Measurements from ENCODE around the gene DOCK3.

- TF ChIP-seq, protein P1, sequence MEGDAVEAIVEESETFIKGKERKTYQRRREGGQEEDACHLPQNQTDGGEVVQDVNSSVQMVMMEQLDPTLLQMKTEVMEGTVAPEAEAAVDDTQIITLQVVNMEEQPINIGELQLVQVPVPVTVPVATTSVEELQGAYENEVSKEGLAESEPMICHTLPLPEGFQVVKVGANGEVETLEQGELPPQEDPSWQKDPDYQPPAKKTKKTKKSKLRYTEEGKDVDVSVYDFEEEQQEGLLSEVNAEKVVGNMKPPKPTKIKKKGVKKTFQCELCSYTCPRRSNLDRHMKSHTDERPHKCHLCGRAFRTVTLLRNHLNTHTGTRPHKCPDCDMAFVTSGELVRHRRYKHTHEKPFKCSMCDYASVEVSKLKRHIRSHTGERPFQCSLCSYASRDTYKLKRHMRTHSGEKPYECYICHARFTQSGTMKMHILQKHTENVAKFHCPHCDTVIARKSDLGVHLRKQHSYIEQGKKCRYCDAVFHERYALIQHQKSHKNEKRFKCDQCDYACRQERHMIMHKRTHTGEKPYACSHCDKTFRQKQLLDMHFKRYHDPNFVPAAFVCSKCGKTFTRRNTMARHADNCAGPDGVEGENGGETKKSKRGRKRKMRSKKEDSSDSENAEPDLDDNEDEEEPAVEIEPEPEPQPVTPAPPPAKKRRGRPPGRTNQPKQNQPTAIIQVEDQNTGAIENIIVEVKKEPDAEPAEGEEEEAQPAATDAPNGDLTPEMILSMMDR (IDR thresholded peaks at IDR 0.05): no peak
- TF ChIP-seq HOXB5 (CRISPR knock-in tag; IDR thresholded peaks at IDR 0.05): no peak
- TF ChIP-seq SMC3 (IDR thresholded peaks at IDR 0.05): no peak
- TF ChIP-seq JUNB (IDR thresholded peaks at IDR 0.05): no peak
- TF ChIP-seq, protein P2, sequence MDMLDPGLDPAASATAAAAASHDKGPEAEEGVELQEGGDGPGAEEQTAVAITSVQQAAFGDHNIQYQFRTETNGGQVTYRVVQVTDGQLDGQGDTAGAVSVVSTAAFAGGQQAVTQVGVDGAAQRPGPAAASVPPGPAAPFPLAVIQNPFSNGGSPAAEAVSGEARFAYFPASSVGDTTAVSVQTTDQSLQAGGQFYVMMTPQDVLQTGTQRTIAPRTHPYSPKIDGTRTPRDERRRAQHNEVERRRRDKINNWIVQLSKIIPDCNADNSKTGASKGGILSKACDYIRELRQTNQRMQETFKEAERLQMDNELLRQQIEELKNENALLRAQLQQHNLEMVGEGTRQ (IDR thresholded peaks at IDR 0.05): no peak
- no peak for TF ChIP-seq EP300 (IDR thresholded peaks at IDR 0.05)
- no peak for TF ChIP-seq HDAC2 (IDR thresholded peaks at IDR 0.05)
- TF ChIP-seq ELK1 (IDR thresholded peaks at IDR 0.05; ENCODE audit: low read depth, low read length): no peak
These were observed 145.2 kb downstream of the DOCK3 start for GRCh38 chr3:50819882-50820281.

Measured in A549 (cell line).